HepG2 (cell line): Measurements from ENCODE around the gene P3H3. TPM values are rescaled to one million over a fixed set of nuclear protein-coding genes. Genes with fewer than 3 reads are reported as not detected.

ENCODE experiments used
- BRCA1 ChIP-seq: sonication (generic); formaldehyde crosslinking; IDR thresholded peaks from 2 replicates; pipeline ENCODE4 v1.4.0; 2020; ENCODE audit warnings: missing genetic modification reagents
- ESRRA ChIP-seq: sonication (generic); formaldehyde crosslinking; IDR thresholded peaks from 2 replicates; pipeline ENCODE4 v1.5.1; 2020; ENCODE audit warnings: mild to moderate bottlenecking, low read depth, missing genetic modification reagents
- FOXC1 ChIP-seq: sonication (generic); formaldehyde crosslinking; IDR thresholded peaks from 2 replicates; pipeline ENCODE4 v1.8.0; 2022; ENCODE audit warnings: mild to moderate bottlenecking, missing genetic modification reagents, borderline replicate concordance
- FOXO4 ChIP-seq: sonication (generic); formaldehyde crosslinking; conservative IDR thresholded peaks from 2 replicates; pipeline ENCODE4 v1.8.1; 2023; ENCODE audit warnings: missing genetic modification reagents
- KDM2A ChIP-seq: sonication (generic); formaldehyde crosslinking; IDR thresholded peaks from 2 replicates; pipeline ENCODE4 v1.4.0; 2020; ENCODE audit warnings: low read depth, missing genetic modification reagents, borderline replicate concordance
- MATR3 ChIP-seq: sonication (generic); formaldehyde crosslinking; IDR thresholded peaks from 2 replicates; pipeline ENCODE4 v1.4.0; 2020; ENCODE audit warnings: missing genetic modification reagents
- MXI1 ChIP-seq: IDR thresholded peaks from 3 replicates; pipeline ENCODE4 v1.6.1; 2012; ENCODE audit warnings: low read depth, low read length, inconsistent platforms, borderline replicate concordance
- PPARG ChIP-seq: conservative IDR thresholded peaks from 2 replicates; pipeline ENCODE4 v1.6.1; 2016; ENCODE audit warnings: missing biosample characterization, missing genetic modification reagents
- RAD21 ChIP-seq: fragments of 450-650 bp; formaldehyde crosslinking; IDR thresholded peaks from 2 replicates; pipeline ENCODE4 v1.5.0; 2020; ENCODE audit warnings: mild to moderate bottlenecking
- SRSF4 ChIP-seq: fragments of 200-400 bp; formaldehyde crosslinking; IDR thresholded peaks from one replicate; pipeline ENCODE4 v1.6.1; 2018; ENCODE audit warnings: mild to moderate bottlenecking, low read depth, low read length, moderate library complexity; ENCODE audit not compliant: poor library complexity, severe bottlenecking
- TBL1XR1 ChIP-seq: fragments of 150-350 bp; IDR thresholded peaks from 2 replicates; pipeline ENCODE4 v1.6.1; 2014; ENCODE audit warnings: borderline replicate concordance, low read length; ENCODE audit not compliant: partially characterized antibody
- TFAP4 ChIP-seq: sonication (generic); IDR thresholded peaks from 2 replicates; pipeline ENCODE4 v1.6.1; 2016; ENCODE audit warnings: low read depth, borderline replicate concordance
- TP53 ChIP-seq: sonication (generic); formaldehyde crosslinking; conservative IDR thresholded peaks from 2 replicates; pipeline ENCODE4 v1.4.0; 2020; ENCODE audit warnings: missing genetic modification reagents
- ZFP36 ChIP-seq: fragments of 150-350 bp; IDR thresholded peaks from 2 replicates; pipeline ENCODE4 v1.6.1; 2018; ENCODE audit warnings: borderline replicate concordance, low read length, low read depth; ENCODE audit not compliant: partially characterized antibody
- ZFP82 ChIP-seq: sonication (generic); formaldehyde crosslinking; IDR thresholded peaks from 2 replicates; pipeline ENCODE4 v1.5.1; 2020; ENCODE audit warnings: mild to moderate bottlenecking, missing genetic modification reagents, borderline replicate concordance
- ZFP91 ChIP-seq: sonication (generic); formaldehyde crosslinking; IDR thresholded peaks from 2 replicates; pipeline ENCODE4 v1.9.0; 2022; ENCODE audit warnings: missing genetic modification reagents, mild to moderate bottlenecking, borderline replicate concordance
- ZNF276 ChIP-seq: sonication (generic); formaldehyde crosslinking; IDR thresholded peaks from 2 replicates; pipeline ENCODE4 v1.4.0; 2020; ENCODE audit warnings: mild to moderate bottlenecking, low read depth, missing genetic modification reagents
- ZNF367 ChIP-seq: sonication (generic); formaldehyde crosslinking; IDR thresholded peaks from 2 replicates; pipeline ENCODE4 v1.4.0; 2020; ENCODE audit warnings: missing genetic modification reagents, borderline replicate concordance
- ZNF576 ChIP-seq: sonication (generic); formaldehyde crosslinking; IDR thresholded peaks from 2 replicates; pipeline ENCODE4 v1.4.0; 2020; ENCODE audit warnings: mild to moderate bottlenecking, missing genetic modification reagents
- ZNF839 ChIP-seq: sonication (generic); formaldehyde crosslinking; IDR thresholded peaks from 2 replicates; pipeline ENCODE4 v1.4.0; 2020; ENCODE audit warnings: missing genetic modification reagents, mild to moderate bottlenecking, borderline replicate concordance
- ZSCAN20 ChIP-seq: sonication (generic); formaldehyde crosslinking; IDR thresholded peaks from 2 replicates; pipeline ENCODE4 v1.4.0; 2020; ENCODE audit warnings: missing genetic modification reagents, mild to moderate bottlenecking, borderline replicate concordance
- ZSCAN29 ChIP-seq: sonication (generic); formaldehyde crosslinking; conservative IDR thresholded peaks from 2 replicates; pipeline ENCODE4 v1.4.0; 2020; ENCODE audit warnings: mild to moderate bottlenecking, missing genetic modification reagents
- polyA plus RNA-seq, 8 experiments: library from polyadenylated mRNA; depleted of rRNA in 3 of 8; stranded (reverse) in 7 of 8; unstranded in 1 of 8; fragments of >200 nt; fragmentation: Illumina TruSeq in 4 of 8; extraction: Trizol in 4 of 8; gene quantifications; 2 replicates each; pipeline versions ENCODE4 v1.2.1 to v1.2.3, GENCODE V29; 2011 to 2016; ENCODE audit warnings: low read depth in 4 of 8, missing spikeins in 1 of 8, mixed read lengths in 1 of 8; ENCODE audit not compliant: insufficient read depth in 1 of 8
- total RNA-seq, 5 experiments: library from RNA; depleted of rRNA; stranded (reverse); fragments of >200 nt; fragmentation: Illumina TruSeq; extraction: Trizol; gene quantifications; 2 replicates each; pipeline ENCODE4 v1.2.3, GENCODE V29; 2016; ENCODE audit warnings: low read depth in 1 of 5

The P3H3 gene
- total and polyA plus RNA-seq, 2 of the 13 experiments (the other 11 are each of a cell fraction or from before 2014, with no cell fraction given) = 20.1 to 20.5 TPM

- TF ChIP-seq ZNF576 (CRISPR knock-in tag) = no peak
- TF ChIP-seq ZSCAN20 (CRISPR knock-in tag) = no peak
- TF ChIP-seq TP53 (CRISPR knock-in tag) = no peak
- no peak for TF ChIP-seq MATR3 (CRISPR knock-in tag)
- TF ChIP-seq TBL1XR1 = no peak
- no peak for TF ChIP-seq ZFP36
- TF ChIP-seq RAD21 = peak; percentile 81
- 0 out of 2 replicates have a peak, but pooled peaks have one; percentile 29 for TF ChIP-seq TFAP4
- no peak for TF ChIP-seq BRCA1 (CRISPR knock-in tag)
- TF ChIP-seq ZFP91 (CRISPR knock-in tag) = peak; percentile 35; the same call in 1 of the 2 replicates
- no peak for TF ChIP-seq SRSF4
- TF ChIP-seq ESRRA (CRISPR knock-in tag) = peak; percentile 24; the same call in 1 of the 2 replicates
- no peak for TF ChIP-seq FOXO4 (CRISPR knock-in tag)
- no peak for TF ChIP-seq ZNF839
- TF ChIP-seq ZNF276 (CRISPR knock-in tag) = no peak
- no peak for TF ChIP-seq ZNF367
- TF ChIP-seq KDM2A (CRISPR knock-in tag) = peak; percentile 22; the same call in 1 of the 2 replicates
- 0 out of 2 replicates have a peak, but pooled peaks have one; percentile 26 for TF ChIP-seq PPARG (CRISPR knock-in tag)
- no peak for TF ChIP-seq FOXC1 (CRISPR knock-in tag)
- no peak for TF ChIP-seq ZSCAN29 (CRISPR knock-in tag)
- peak; percentile 45; the same call in 1 of the 3 replicates for TF ChIP-seq MXI1
- TF ChIP-seq ZFP82 (CRISPR knock-in tag) = no peak
These were observed 41.1 kb downstream of the P3H3 start (continued) for GRCh38 chr12:6869049-6870021.
